Erythroblast (primary cell): ENCODE results near the gene BLM.

Experiments
- GATA1 ChIP-seq: IDR thresholded peaks from 2 replicates; pipeline ENCODE4 v1.6.1; 2011; ENCODE audit warnings: low read depth, mild to moderate bottlenecking, control low read depth, low read length, moderate library complexity
- POLR2A ChIP-seq: IDR thresholded peaks from 2 replicates; pipeline ENCODE4 v1.6.1; 2011; ENCODE audit warnings: mild to moderate bottlenecking, low read length

DNA sequence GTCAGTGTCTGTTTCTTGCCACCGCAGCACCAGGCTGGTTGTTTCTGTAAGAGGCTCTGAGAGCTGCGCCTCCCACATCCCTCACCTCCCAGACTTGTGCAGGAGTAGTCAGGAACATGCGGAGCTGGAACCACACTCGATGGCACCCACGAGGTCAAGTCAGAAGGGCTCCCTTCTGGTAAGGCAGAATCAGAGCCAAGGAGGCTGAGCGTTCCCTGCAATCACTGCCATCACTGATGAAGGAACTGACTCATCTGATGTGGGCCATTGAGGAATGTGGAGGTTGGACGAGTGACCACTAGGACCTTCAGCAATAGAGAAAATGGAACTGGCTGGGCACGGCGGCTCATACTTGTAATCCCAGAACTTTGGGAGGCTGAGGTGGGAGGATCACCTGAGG is 35.7 kb upstream of the BLM start:
- TF ChIP-seq POLR2A, result no peak
- no peak for TF ChIP-seq GATA1
